HG03064 (cell line): ENCODE data around the gene PPARA.
"Not testable (repeated sequence)": the region's sequence is repeated elsewhere in the genome, so short reads cannot be mapped to it uniquely, and the experiment has no call there.

ENCODE experiments used
- ATAC-seq: cut with Tn5 transposase; IDR thresholded peaks from one replicate; pipeline ENCODE4 v1.9.1; 2021; ENCODE audit warnings: low read depth; ENCODE audit not compliant: unreplicated experiment

Gene PPARA

DNA sequence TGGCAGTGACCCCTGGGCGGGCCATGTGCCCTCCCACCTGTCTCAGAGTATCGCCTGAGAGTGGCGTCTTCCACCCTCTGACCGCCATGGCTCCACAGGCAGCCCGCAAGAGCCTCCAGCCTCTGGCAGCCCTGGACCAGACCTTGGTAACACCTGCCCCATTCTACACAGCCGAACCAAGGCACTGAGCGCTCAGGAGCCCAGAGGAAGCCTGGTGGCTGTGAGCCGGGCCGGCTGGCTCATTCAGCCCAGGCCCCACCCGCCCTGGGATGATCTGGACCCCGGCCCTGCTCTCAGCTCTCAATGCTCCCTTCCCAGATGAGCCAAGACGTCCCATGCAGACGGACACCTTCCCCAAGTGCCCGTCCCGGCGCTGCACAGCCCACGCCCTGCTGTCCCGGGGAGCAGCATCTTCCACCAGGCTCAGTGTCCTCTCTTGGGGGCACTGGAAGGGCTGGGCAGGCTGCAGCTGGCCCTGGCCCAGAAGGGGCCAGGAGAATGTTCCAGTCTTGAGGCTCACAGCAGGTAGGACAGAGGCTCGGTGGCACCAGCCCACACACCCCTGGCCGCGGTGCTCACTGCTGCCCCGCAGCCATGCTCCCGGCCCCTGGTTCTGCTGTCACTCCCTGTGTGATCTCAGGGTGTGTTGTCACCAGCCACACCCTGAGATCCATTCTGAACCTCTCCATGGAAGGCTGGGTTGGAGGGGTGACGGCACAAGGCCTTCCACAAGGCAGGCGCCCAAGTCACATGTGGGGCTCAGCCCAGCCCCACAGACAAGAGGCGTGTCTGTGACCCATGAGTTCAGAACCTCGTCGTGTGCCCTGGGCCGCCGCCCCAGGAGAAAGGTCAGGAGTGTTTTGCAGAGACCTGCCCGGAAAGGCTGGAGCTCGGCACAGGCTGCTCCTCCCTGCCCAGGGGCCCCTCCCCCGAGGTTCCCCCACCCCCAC, 24.2 kb upstream of the PPARA start:
- no peak for ATAC-seq

DNA sequence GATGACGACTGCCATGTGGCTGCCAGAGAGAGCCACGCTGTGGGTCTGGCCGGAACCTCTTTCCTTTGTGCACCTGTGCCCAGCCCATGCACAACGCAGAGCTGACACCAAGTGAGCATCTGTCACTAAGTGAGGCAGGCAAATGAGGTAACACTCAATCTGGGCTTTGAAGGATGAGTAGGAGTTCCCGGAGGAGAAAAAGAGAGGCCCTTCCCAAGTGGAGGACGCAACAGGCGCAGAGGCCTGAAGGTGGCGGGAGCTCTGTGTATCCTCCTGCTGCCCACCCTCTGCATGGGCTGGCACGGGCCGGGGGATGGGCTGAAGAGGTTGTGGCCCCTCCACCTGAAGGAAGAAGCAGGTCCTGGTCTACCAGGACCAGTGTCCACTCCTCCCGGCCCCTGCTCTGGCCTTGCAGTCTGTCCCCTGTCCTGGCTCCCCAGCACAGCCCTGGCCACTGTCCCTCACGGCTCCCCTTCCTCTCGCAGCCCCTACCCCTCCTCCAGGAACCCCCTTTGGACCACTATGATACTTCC, 23.4 kb upstream of the PPARA start:
- no peak for ATAC-seq

DNA sequence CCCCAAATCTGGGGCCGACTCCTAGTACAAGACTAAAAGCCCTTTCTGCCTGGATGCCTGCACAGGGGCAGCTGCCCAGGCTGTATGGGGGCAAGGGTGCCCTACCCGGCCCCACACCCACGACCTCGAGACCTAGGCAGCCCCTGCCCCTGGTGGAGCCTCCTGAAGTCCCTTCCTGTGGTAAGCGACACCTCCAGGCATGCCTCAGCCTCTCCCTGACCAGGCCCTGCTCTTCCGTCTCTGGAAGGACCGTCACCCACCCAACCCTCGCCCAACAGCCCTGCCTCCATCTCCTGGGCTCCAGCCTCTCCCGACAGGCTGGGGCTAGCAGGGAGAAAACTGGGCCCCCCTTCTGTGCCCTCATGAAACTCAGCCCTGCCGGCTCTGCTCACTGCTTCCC, 22.8 kb upstream of the PPARA start:
- ATAC-seq, result no peak

DNA sequence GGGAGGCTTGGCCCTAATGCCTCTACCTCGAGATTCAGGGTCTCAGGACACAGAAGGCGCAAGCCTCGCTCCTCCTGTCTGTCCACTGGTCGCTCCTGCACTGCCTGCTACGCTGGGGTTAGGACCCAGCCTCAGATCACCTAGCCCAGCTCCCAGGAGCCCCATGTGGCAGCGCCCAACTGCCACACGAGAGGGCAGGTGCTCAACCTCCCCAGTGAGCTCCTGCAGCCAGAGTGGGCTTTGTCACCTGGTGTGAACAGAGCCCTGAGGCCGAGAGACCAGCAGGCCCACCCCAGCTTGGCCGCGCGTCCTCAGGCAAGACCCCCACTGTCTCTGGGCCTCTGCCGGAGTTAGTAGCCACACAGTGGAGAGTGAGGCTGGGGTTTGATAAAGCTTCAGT, 21.7 kb upstream of the PPARA start:
- ATAC-seq, result no peak

DNA sequence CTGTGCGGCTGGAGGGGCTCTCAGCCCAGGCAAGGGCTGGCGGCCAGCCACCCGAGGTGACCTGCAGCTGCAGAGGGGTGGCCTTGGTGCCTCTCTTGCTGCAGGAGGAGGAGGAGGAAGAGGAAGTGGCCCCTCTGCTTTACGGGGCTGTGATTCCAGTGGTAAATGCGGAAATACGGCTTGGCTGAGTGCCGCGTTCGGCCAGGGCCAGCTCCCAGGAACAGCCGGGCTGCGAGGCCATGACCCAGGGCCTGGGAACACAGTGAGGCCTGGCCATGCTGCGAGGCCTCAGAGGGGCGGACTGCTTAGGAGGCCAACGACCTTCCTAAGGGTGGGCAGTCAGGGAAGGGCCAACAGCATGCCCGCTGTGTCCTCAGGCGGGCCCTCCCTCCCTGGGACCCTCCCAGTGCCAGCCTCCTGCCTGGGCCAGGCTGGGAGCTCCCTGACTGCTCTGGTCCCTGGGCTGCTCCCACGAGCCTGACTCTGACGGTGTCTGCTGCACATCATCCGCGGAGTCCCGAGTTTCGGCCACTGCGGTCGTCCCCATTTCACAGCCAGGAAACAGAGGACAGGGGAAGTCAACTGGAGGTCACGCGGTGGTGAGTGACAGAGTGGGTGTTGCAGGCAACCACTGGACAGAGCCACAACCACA, 20.8 kb upstream of the PPARA start:
- ATAC-seq, result no peak

DNA sequence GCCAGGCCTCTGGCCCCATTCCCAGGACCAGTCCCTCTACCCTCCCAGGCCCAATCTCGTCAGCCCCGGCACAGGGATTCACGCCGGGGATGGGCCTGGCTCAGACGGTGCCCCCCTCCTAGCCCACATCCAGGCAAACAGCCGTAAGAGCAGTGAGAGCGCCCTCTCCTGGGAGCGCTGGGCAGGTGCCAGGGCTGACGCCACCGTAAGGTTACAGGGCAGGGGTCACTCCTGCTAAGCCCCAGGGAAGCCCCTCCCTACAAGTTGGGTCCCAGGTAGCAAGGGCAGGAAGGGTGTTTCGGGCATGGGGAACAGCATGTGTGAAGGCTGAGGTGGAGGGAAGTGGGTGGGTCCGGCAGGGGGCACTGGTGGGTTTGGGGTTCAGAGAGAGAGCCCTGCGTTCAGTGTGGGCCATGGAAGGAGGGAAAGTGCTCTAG, 19.2 kb upstream of the PPARA start:
- ATAC-seq, result no peak

DNA sequence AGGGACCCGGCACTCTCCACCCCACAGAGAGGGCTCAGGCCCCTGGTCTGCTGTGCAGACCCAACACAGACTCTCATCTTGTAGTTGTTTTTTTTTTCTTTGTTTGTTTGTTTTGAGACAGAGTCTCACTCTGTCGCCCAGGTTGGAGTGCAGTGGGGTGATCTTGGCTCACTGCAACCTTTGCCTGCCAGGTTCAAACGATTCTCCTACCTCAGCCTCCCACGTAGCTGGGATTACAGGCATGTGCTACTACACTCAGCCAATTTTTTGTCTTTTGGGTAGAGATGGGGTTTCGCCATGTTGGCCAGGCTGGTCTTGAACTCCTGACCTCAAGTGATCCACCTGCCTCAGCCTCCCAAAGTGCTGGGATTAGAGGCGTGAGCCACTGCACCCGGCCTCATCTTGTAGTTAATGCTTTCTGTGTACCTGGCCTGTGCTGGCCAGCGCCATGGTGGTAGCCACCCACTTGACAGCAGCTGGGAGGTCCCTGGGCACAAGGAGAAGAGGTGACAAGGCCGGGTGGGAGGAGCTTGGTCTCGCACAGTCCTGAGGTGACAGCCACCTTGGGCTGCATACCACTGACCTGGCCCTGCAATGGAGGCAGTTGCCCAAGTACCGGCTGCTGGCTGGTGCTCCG, 18.0 kb upstream of the PPARA start:
- not testable (repeated sequence) for ATAC-seq

DNA sequence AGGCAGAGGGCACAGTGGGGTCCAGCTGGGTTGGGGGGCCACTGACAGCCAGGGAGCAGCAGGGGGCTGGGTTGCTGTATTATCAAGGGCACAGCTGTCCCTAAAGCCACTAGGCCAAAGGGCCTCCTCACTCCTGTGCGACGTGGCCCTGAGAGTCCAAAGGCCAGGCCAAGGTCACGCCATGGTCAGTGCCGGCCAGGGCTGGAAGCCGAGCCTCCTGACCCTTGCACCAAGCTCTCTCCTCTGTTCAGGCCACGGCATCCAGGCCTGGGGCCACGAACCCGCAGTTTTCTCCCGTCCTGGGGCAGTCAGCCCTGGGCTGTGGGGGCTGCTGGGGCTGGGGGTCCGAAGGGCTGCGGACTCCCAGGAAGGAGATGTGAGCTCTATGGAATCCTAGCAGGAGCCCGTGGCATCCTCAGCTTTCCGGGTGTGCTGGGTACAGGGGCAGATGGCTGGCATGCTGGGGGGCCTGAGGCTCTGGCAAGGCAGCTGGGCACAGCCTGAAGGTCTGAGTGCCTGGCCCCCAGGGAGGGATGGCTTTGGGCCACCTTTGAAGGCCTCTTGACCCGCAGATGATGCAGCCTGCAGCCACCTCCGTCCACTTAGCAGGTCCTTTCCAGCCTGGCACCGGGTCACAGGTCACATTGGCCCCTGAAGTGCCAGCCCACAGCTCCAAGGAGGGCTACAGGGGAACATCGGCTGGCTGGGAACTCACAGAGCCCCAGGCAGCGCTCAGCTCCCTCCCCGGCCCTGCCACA, 17.3 kb upstream of the PPARA start:
- no peak for ATAC-seq

DNA sequence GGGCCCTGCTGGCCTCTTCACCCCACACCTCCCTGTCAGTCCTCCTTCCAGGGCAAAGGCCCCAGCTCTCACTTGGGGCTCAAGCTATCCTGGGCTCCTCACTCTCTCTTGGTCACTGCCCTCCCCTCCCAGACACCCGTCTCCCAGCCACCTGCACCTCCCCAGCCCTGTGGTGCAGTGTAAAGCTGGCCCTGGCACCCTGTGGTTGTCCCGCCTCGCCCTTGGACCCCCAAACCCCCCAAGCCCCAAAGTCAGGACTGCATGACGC, 16.8 kb upstream of the PPARA start:
- no peak for ATAC-seq

DNA sequence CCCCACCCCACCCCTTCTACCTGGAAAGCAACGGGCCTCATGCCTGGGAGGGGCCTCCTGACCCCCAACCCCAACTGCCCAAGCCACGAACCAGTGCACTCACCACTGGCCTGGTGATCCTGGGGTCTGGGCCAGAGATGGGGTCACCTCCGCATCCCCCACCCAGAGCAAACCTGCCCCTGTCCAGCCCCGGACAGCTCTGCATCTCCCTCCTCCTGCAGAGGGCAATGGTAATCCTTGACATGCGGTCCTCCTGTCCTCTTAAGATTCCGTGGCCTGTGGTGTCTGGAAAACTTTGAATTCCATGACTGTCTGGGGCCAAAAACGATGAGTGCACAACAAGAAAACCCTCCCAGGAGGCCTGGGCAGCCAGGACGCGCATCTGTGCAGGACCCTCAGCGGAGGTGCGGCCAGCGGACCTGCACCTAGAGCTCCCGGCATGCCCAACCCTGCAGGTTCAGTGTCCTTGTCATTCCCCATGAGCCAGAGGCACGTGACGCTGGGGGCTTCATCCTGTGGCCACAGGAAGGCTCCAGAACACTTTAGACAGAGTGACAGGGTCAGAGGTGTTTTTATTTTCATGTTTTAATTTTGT, 16.1 kb upstream of the PPARA start:
- ATAC-seq, result no peak

DNA sequence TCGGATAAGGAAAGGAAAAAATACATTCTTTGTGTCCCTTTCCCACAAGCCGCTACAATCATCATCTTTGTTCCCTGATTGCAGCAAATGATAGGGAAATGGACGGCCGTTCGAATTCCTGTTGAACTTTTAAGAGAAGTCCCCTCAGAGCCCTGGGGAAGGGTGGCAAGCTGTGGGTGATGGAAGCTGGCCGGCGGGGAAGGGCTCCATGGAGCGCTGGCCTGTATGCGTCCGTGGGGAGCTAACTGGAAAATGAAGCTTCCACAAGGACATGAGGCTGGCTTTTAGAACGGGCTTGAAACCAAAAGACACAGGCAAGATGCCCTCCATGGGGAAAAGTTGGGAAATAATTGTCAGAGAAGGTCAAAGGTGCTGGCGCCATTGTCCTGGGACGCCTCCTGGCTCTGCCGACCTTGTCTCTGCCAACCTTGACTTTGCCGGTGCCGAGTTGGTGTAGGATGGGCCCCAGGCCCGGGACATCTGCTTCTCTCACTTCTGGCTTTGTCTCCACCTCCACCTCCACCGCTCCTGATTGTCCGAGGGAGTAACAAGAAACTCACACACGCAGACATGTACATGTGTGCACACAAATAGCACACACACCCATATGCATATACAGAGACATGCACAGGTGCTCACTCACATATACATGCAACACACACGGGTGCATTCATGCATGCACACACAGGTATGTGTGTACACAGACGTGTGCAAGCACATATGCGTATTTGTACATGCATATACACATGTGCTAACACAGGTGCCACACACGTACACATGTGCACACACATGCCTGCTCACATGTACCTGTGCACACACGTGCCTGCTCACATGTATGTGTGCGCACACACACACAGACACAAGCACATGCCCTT, 14.5 kb upstream of the PPARA start:
- no peak for ATAC-seq

DNA sequence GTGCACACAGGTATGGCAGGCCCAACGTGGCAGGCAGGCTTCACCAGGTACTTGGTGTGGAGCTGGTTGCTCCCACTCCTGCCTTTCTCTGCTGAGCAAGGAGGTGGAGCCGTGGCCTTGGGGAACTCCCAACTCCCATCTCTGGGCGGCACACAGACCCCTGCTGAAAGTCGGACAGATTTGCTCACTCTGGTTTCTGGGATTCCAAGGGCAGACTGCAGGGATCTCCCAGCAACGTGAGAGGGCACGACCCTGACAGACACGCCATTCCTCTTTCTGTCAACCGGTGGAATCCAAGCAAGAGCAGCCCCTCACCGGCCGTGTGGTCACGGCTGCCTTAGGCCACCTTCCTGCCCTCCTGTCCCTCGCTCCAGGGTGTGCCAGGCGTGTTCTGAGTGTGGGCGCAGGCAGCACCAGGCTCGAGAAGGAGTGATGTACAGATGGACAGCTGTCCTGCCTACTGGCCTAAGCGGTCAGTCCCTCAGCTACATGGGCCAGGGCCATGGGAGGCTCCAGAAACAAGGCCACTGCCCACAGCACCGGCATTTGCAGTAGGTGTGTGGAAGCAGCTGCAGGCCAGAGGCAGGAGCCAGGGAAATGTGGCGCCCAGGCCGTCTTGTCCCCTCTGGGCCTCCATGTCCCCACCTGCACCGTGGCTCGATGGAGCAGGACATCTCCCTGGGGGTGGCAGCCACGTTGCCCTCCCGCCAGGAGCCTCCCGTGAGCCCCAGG, 13.7 kb upstream of the PPARA start:
- ATAC-seq, result no peak

DNA sequence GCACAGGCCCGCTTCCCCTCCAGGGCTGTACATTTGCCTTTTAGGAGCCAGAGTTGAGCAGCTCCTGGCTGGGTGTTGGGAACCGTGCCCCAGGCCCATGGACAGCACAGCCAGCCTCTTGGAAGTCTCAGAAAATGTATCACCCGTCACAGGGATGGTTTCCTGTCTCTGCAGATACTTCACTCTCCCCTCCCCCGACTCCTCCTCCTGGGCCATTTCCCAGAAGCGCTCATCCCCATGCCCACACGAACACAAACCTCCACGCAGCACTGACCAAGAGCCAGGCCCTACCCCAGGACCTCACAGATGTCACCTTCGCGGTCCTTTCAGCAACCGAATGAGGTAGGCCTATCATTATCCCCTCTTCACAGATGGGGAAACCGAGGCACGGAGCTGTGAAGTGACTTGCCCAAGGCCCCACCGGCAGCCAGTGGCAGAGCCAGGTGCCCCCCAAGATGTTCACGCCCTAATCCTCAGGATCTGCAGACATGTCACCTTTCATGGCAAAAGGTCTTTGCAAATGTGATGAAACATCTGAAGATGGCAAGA, 13.0 kb upstream of the PPARA start:
- no peak for ATAC-seq

DNA sequence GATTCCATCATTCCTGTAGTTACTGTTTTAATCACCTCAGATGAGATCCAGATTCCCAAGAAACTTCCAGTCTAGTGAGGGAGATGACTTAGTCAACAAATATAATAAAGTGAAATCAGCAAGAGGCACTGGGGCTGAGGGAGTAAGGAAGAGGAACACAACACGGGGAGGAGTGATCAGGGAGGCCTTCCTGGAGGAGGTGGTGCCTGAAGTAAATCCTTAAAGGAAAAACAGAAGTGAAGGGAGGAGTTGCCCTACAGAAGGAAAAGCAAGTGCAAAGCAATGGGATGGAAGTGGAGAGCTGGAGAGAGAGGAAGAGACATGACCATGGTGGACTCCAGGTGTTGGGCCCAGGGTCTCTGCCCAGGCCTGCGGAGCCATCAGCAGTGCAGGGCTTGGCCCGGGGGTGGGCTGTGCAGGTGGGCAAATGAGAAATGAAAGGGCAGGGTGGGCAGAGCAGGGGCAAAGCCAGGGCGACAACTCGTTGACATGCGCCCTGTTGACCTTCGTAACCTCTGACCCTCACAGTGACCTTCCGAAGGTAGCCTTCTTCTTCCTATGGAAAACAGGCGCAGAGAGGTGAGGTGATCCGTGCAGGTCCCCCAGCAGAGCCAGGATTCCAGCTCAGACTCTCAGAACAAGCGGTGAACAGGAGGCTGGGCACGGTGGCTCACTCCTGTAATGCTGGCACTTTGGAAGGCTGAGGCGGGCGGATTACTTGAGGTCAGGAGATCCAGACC, 12.1 kb upstream of the PPARA start:
- no peak for ATAC-seq

DNA sequence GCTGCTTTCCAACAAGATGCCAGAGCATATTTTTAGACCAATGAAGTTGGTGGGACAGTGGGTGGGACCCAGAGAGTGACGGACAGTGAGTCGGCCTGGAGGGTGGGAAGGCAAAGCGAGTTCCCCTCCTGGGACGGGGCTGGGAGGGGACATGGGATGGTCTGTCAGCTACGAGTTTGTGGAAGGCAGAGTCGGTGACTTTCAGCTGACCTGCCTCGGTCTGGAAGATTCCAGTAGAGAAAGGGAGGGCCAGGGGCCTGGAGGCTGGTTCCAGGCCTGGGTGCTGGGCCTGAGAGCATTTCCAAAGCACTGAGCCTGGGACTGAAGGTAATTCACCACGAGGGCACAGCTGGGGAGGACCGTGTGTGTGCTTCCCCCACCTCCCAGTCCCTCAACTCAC, 10.9 kb upstream of the PPARA start:
- ATAC-seq, result not testable (repeated sequence)

DNA sequence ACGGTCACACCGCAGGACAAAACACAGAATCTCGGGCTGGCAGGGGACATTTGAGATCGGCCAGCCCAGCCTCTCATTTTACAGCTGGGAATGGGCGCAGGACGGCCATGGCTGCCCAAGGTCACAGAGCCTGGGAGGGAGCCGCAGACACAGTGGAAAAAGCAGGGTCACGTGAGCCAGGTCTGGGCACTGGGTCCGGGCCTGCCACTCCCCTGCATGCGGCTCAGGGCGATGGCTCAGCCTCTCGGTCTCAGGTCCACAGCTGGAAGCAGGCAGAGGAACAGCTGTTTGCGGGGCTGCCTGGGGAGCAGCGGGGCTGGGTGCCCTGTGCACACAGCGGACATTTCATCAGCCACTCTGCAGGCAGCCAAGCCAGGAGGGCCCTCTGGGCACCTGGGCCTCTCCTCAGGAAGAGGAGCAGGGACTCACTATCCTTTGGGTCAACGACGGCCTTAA, 10.4 kb upstream of the PPARA start:
- ATAC-seq, result no peak

DNA sequence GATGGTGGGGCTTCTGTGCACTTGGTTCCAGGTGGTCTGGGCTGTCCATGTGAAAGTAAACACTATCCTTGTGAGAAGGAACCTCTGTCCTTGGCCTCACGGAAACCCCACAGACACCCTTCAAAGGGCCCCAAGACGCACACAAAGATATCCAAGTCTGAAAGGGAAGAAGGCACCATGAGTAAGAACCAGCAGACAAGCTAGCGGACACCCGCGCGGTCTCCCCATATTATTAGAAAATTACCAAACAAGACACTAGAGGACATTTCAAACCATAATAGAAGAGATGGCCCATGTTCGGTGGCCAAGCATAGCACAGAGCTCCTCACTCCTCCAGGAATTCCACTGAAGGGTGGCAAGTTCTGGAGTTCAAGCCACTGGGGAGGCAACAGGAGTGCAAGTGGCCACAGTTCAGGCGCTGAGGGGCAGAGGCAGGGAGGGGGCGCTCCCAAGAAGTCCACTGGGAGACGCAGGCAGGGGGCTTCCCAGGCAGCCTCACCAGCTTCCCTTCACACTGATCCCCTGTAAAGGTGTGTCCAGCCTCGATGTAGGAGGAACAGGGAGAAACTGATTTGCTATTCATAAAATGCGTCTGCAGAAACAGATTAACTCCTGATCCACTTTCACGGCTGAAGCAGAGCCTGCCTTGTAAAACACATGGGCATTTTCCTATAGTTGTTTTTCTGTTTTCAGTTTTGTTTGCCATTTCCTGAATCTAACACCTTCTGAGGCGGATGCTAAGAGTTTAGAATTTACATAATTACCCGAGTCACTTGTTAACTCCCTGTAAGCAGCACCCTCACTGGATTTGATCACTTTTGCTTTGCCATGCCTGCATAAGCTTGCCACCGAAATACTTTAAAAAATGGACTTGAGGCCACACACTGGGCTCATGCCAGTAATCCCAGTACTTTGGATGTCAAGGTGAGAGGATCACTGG, 9.1 kb upstream of the PPARA start:
- ATAC-seq, result no peak
